ENCODE data around the gene BNIP1.

- TF ChIP-seq POLR2A (IDR thresholded peaks at IDR 0.05) (no peak), CTCF (IDR thresholded peaks at IDR 0.05) (no peak)
Observed at GRCh38 chr5:173158366-173158765, 14.0 kb downstream of the BNIP1 start.
